GM23248 (cell line): Measurements from ENCODE around the gene TNNT2. TPM values are rescaled to one million over a fixed set of nuclear protein-coding genes. Genes with fewer than 3 reads are reported as not detected.

Experiments used
- DNase-seq: peaks from one replicate; pipeline ENCODE4 v3.0.0-alpha.2; 2015
- H2AFZ ChIP-seq: fragments of 200-600 bp; sonication (generic); 2 replicates; pipeline ENCODE4 v1.6.1; 2016; ENCODE audit warnings: antibody characterized with exemption
- H3F3A ChIP-seq: fragments of 200-600 bp; sonication (generic); 2 replicates; pipeline ENCODE4 v1.6.1; 2016; ENCODE audit warnings: mild to moderate bottlenecking, antibody characterized with exemption, mixed run types; ENCODE audit not compliant: insufficient read depth
- H3K27ac ChIP-seq: fragments of 200-600 bp; sonication (generic); 2 replicates; pipeline ENCODE4 v1.5.1; 2016; ENCODE audit warnings: mild to moderate bottlenecking
- H3K27me3 ChIP-seq: fragments of 200-600 bp; sonication (generic); replicated peaks from 2 replicates; pipeline ENCODE4 v1.6.1; 2016; ENCODE audit warnings: mild to moderate bottlenecking; ENCODE audit not compliant: insufficient read depth
- H3K36me3 ChIP-seq: fragments of 200-600 bp; sonication (generic); 2 replicates; pipeline ENCODE4 v1.6.1; 2016; ENCODE audit warnings: low read depth, mild to moderate bottlenecking
- H3K4me1 ChIP-seq: fragments of 200-600 bp; sonication (generic); 2 replicates; pipeline ENCODE4 v1.6.1; 2016; ENCODE audit warnings: mild to moderate bottlenecking; ENCODE audit not compliant: insufficient read depth
- H3K4me2 ChIP-seq: fragments of 200-600 bp; sonication (generic); one replicate; pipeline ENCODE4 v1.6.1; 2016; ENCODE audit warnings: mild to moderate bottlenecking; ENCODE audit not compliant: unreplicated experiment
- H3K4me3 ChIP-seq: fragments of 200-600 bp; sonication (generic); 2 replicates; pipeline ENCODE4 v1.5.1; 2016; ENCODE audit warnings: mild to moderate bottlenecking
- H3K79me2 ChIP-seq: fragments of 200-600 bp; sonication (generic); 2 replicates; pipeline ENCODE4 v1.6.1; 2016; ENCODE audit warnings: mild to moderate bottlenecking; ENCODE audit not compliant: insufficient read depth
- H3K9ac ChIP-seq: fragments of 200-600 bp; sonication (generic); 2 replicates; pipeline ENCODE4 v1.6.1; 2016; ENCODE audit warnings: mild to moderate bottlenecking
- H3K9me2 ChIP-seq: fragments of 200-600 bp; sonication (generic); 2 replicates; pipeline ENCODE4 v1.6.1; 2016; ENCODE audit warnings: mixed run types, mild to moderate bottlenecking, moderate library complexity; ENCODE audit not compliant: insufficient read depth
- H3K9me3 ChIP-seq: fragments of 200-600 bp; sonication (generic); one replicate; pipeline ENCODE4 v1.6.1; 2017; ENCODE audit warnings: low read depth
- H4K20me1 ChIP-seq: fragments of 200-600 bp; sonication (generic); 2 replicates; pipeline ENCODE4 v1.6.0; 2016; ENCODE audit not compliant: insufficient read depth
- EZH2 ChIP-seq: fragments of 200-600 bp; sonication (generic); IDR thresholded peaks from 2 replicates; pipeline ENCODE4 v1.6.1; 2018; ENCODE audit warnings: antibody characterized with exemption, mild to moderate bottlenecking; ENCODE audit not compliant: insufficient read depth, poor library complexity, severe bottlenecking
- EZH2phosphoT487 ChIP-seq: fragments of 200-600 bp; sonication (generic); IDR thresholded peaks from 2 replicates; pipeline ENCODE4 v1.6.1; 2018; ENCODE audit warnings: antibody characterized with exemption, moderate library complexity, mild to moderate bottlenecking, low read depth; ENCODE audit not compliant: insufficient read depth
- WGBS, 2 experiments: methylation state at CpG; one replicate each; pipeline ENCODE4 v1.1.6; 2015 to 2017; ENCODE audit warnings: low lambda C conversion rate in 2 of 2, low coverage in 1 of 2; ENCODE audit errors: missing lambda C conversion rate in 2 of 2; 5-methylcytosine and 5-hydroxymethylcytosine counted together
- in situ Hi-C: fragments of 300-500 bp; cut with MboI; formaldehyde crosslinking; loops from 2 replicates; pipeline ENCODE4 v1.15.0; 2020
- polyA plus RNA-seq: library from polyadenylated mRNA; unstranded; fragments of >200 nt; fragmentation: Nextera tagmentation; extraction: Ambion mirVana; gene quantifications from 2 replicates; pipeline ENCODE4 v1.2.1, GENCODE V29; 2016
- total RNA-seq: library from RNA; depleted of rRNA; stranded (reverse); fragments of >200 nt; shearing (Covaris generic); gene quantifications from 2 replicates; pipeline ENCODE4 v1.2.3, GENCODE V29; 2014; rRNA removed

TNNT2 gene
- total and polyA plus RNA-seq, 2 experiments from 2014 or later: not detected

DNA sequence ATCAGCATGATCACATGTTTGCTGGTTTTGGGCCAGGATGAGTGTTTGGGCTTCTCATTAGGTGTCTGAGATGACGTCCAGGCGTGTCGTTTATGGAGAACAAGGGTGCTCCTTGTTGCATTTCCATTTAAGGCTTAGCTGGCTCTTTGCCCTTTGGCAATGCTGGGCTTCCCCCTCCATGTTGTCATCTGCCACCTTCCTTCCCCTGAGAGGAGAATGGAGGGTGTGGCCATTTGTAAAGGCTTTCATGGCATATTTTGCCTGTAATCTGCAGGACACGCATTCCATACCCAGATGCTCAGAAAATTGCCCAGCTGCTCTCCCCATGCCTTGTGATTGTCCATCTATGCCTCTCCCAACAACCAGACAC, 66.5 kb downstream of the TNNT2 start:
- Histone ChIP-seq H3K4me3 (no peak overlapping the region), H3F3A (no peaks in the 10 kb centered on the region), H4K20me1 (no peaks in the 10 kb centered on the region), H3K36me3 (no peaks in the 10 kb centered on the region), H3K27ac (no peak overlapping the region), H3K27me3 (0 out of 2 replicates have a peak, but pooled peaks cover 4% of the 10 kb centered on the region), H3K79me2 (no peaks in the 10 kb centered on the region), H3K9me2 (no peaks in the 10 kb centered on the region), H3K4me2 (no peak overlapping the region), H2AFZ (no peak overlapping the region), H3K4me1 (peaks cover 12% of the 10 kb centered on the region), H3K9ac (no peak overlapping the region), H3K9me3 (no peaks in the 10 kb centered on the region)
- peak; percentile 50 for DNase-seq
- TF ChIP-seq EZH2: no peak
- TF ChIP-seq EZH2phosphoT487: no peak
- WGBS, 2 experiments: 64 to 67% methylated on average over 4 of the region's 4 CpGs
- in situ Hi-C loops: no loop called here

DNA sequence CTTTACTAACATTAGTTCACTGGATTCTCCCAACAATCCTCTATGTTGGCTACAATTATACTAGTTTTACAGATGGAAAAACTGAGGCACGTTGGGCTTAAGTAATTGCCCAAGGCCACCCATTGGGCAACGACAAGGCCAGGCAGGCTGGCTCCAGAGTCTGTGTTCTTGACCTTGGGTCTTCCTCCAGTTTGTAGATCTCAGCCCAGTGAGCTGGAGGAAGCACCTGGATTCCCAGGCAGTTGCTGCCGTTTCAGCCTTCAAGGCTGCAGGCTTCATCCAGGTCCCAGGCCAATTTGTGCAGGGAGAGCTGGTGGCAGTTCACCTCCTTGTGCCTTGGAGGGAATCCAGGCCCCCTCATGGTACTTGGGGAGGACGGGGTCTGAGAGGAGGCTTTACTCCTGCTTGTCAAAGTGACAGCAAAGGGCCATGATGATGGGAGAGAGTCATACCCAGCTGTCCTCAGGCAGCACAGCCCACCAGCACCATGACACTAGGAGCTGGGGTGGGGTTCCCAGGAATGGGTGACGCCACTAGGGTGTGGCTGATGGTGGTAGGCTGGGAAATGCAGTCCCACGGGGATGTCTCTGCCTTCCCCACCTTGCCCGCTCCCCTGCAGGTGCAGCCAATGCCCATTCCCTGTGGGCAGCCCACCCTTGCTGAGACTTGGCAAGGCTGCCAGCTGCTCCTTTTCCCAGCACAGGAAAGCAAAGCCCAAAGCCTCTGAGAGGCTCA, 67.1 kb downstream of the TNNT2 start:
- Histone ChIP-seq H3K9ac (no peak overlapping the region), H3K79me2 (no peaks in the 10 kb centered on the region), H3K4me2 (no peak overlapping the region), H3K4me1 (peaks cover 12% of the 10 kb centered on the region), H3K9me3 (no peaks in the 10 kb centered on the region), H3K9me2 (no peaks in the 10 kb centered on the region), H3K27ac (no peak overlapping the region), H4K20me1 (no peaks in the 10 kb centered on the region), H3K36me3 (no peaks in the 10 kb centered on the region), H3K27me3 (0 out of 2 replicates have a peak, but pooled peaks cover 2% of the 10 kb centered on the region), H2AFZ (no peak overlapping the region), H3K4me3 (no peak overlapping the region), H3F3A (no peaks in the 10 kb centered on the region)
- no peak for DNase-seq
- no peak for TF ChIP-seq EZH2
- TF ChIP-seq EZH2phosphoT487: no peak
- in situ Hi-C loops: no loop called here
- 65 to 68% methylated on average over 7 of the region's 7 CpGs for WGBS, 2 experiments

DNA sequence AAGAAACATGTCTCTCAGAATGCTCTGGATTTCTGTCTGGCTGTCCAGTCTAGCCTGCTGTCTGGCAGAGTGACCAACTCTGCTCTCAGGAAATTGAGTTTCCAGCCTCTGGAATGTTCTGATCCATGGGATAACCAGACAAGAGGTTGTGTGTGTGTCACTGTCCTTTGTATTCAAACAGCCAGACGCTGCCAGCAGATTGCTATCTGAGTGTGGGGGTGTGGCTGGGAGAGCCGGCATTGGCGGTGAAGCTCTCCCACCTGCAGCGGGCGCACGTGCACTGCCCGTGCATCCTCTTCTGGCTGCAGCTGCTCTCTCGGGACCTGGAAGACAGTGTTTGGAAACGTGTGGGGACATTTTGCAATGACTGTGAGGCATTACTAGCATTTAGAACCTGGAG, 68.1 kb downstream of the TNNT2 start:
- Histone ChIP-seq H3K9ac (no peak overlapping the region), H3K79me2 (no peaks in the 10 kb centered on the region), H4K20me1 (no peaks in the 10 kb centered on the region), H3K9me2 (no peaks in the 10 kb centered on the region), H3K27me3 (no peaks in the 10 kb centered on the region; the same call in 1 of the 2 replicates), H3F3A (no peaks in the 10 kb centered on the region), H2AFZ (no peak overlapping the region), H3K27ac (no peak overlapping the region), H3K36me3 (no peaks in the 10 kb centered on the region), H3K4me3 (no peak overlapping the region), H3K4me2 (no peak overlapping the region), H3K4me1 (peaks cover 12% of the 10 kb centered on the region), H3K9me3 (no peaks in the 10 kb centered on the region)
- 61 to 62% methylated on average over 9 of the region's 9 CpGs for WGBS, 2 experiments
- TF ChIP-seq EZH2phosphoT487 (no peak), EZH2 (no peak)
- in situ Hi-C loops: no loop called here
- peak; percentile 69 for DNase-seq

Other genes starting within 250 kb of the TNNT2 start
- 77.9 and 81.0 TPM in 2 replicates for gene TMEM9, start 223.2 kb downstream of the TNNT2 start, total RNA-seq
- gene TMEM9, start 223.2 kb downstream of the TNNT2 start, polyA plus RNA-seq: 70.3 and 76.8 TPM in 2 replicates
- gene IGFN1, start 186.9 kb downstream of the TNNT2 start, total RNA-seq: not detected in 2 replicates
- gene IGFN1, start 186.9 kb downstream of the TNNT2 start, polyA plus RNA-seq: not detected in 2 replicates
- gene PKP1, start 94.2 kb downstream of the TNNT2 start, total RNA-seq: 0.13 and 0.43 TPM in 2 replicates
- 0.06 and 0.15 TPM in 2 replicates for gene PKP1, start 94.2 kb downstream of the TNNT2 start, polyA plus RNA-seq
- gene LAD1, start 21.6 kb upstream of the TNNT2 start, total RNA-seq: not detected in 2 replicates
- not detected in 2 replicates for gene LAD1, start 21.6 kb upstream of the TNNT2 start, polyA plus RNA-seq
- gene TNNI1, start 44.0 kb upstream of the TNNT2 start, total RNA-seq: not detected in 2 replicates
- gene TNNI1, start 44.0 kb upstream of the TNNT2 start, polyA plus RNA-seq: 0.20 and 2.0 TPM in 2 replicates
- 148 and 162 TPM in 2 replicates for gene PHLDA3, start 91.5 kb upstream of the TNNT2 start, total RNA-seq
- 112 and 117 TPM in 2 replicates for gene PHLDA3, start 91.5 kb upstream of the TNNT2 start, polyA plus RNA-seq
- 1,160 and 1,256 TPM in 2 replicates for gene CSRP1, start 129.4 kb upstream of the TNNT2 start, total RNA-seq
- gene CSRP1, start 129.4 kb upstream of the TNNT2 start, polyA plus RNA-seq: 510 and 529 TPM in 2 replicates
- 79.0 and 81.8 TPM in 2 replicates for gene NAV1, start 161.4 kb upstream of the TNNT2 start, total RNA-seq
- 74.7 and 75.6 TPM in 2 replicates for gene NAV1, start 161.4 kb upstream of the TNNT2 start, polyA plus RNA-seq